Measurements from ENCODE around the gene SPATS2L.

The SPATS2L gene

DNA sequence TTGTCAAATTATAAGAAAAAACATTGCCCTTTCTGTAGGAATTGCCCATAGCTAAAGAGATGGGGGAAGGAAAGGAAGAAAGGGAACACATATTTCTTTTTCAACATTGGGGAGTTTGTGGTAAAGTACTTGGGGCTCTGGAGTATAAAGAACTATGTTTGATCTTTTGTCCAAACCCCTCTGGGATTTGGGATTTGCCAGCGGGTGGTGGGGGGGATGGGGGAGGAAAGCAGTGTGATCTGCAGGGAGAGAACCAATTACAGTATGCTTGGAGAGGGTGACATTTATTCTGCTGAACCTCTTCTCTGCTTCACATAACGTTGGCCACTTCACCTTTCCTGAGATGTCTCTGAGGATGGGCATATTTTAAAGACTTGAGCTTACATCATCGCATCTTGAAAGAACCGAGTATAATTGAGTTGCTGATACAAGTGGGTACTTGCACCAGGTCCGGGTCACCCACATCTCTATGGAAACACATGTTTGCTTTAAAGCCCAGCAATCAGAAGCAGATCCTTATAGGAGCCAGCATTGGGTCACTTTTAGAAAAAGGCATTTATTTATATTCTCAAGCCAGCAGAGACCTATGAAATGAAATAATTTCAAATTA lies 73.1 kb downstream of the SPATS2L start:
- no peak for DNase-seq

DNA sequence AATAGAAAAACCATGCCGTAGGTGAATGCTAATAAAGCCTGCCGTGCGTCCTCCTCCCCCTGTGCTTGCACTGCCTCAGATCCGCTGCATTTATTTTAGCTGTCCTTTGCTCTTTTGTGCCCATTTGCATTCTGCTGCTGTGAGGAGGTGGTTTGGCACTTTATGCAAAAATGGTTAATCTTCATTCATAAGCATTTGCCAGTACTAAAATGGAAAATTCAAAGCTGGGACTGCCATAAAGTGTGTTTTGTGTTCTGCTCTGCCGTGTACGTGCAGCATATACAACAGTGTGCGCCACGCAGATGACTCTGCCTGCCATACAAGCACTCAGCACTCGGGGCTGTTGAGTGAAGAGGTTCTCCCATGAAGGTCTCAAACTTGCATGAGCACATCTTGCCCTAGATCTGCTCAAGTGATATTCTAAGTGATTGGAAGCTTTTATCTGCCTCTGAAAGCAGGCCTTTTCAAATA lies 73.6 kb downstream of the SPATS2L start:
- no peak for DNase-seq

DNA sequence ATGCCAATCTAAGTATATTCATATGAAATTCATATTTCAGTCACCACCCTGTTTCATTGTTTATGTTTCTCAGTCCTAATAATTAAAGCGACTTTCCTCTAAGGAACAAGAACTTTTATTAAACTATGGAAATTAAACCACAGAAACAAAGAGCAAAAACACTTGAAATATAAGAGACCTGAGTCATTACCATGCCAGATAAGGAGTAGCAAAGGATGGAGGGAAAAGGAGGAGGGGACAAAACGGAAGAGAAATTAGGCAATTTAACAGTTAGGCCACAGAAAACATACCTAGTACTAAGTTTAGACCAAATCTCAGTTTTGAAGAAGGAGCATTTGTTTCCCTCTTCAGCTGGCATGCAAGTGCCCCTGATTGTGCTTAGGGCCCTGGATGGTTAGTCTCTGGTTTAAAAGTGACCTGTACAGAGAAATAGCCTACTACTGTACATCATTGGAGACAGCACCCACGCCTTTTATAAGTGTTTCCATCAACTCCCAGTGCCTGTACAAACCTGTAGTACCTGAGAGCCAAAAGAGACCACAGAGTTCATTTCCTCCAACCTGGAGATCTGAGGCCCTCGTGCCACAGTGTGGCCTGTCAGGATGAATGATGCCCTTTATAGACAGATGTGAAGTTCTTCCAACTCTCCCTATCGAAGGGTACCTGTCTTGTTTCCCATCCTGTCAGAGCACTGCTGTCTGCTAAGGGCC lies 74.5 kb downstream of the SPATS2L start:
- DNase-seq, result no peak

DNA sequence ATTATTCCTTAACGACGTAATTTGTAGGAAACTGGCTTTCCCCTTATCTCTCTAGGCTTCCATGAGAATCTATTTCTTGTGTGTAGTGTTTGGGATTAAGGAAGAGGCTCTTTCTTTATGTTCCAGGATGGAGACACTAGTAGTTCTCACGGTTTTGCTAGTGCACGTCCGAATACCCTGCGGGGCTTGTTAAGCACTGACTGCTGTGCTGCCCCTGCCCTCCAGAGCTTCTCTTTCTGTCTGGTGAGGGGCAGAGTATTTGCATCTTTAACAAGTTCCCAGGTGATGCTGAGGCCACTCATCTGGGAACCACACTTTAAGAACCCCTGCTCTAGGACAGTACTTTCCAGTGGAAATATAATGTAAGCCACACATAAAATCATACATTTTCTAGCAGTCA lies 76.4 kb downstream of the SPATS2L start:
- no peak for DNase-seq

DNA sequence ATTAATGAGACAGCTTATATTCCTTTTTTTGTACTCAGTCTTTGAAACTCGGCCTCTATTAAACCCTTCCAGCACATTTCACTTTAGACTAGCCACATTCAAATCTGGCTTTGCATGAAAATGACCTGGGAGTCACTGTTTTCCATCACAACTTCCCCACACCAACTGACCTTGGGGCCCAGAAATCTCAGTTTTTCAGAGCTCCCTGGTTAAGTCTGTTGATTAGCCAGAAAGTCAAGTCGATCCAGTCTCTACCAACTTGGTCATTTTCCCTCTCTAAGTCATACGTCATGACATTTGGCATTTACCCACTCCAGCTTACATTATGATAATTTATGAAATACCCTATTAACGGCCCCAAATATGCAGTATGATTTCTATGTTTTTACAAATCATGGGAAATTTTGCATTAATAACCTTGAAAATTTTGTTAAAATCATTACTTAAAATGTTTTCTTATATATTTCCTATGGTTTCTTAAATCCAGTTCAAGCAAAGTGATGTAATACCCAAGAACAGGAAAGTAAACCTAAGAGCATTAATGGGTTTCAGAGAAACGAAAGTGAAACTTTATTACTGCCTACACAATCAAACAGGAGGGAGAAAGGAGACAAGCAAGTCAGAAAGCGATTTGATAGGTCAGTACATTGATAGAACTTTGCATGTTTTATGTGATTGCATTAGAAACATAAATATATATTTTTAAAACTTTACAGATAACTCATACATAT lies 77.1 kb downstream of the SPATS2L start:
- no peak for DNase-seq

DNA sequence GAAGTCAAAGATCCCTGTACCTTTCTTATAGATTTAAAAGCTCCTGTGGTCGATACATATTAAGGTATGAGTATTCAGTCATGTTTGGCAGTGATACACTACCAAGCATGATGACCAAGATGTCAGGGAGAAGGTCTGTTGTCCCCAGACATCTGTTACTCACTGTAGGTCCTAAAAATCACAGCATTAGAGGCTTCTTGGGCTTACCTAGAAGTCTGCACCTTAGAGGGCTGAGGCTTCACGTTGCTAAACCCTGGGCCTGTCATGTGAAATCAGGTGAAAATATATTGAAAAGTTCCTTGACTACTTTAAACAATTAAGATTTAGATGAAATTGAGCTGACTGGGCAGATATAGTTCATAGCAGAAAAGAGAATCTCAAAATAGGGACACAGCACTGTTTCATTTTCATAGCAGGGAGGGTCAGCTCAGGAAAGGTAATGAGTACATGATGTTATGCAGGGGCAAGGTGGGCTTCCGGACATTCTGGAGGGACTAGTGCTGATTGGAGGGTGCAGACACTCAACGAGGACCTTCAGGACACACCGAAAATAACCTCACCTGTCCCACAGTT lies 78.7 kb downstream of the SPATS2L start:
- no peak for DNase-seq

DNA sequence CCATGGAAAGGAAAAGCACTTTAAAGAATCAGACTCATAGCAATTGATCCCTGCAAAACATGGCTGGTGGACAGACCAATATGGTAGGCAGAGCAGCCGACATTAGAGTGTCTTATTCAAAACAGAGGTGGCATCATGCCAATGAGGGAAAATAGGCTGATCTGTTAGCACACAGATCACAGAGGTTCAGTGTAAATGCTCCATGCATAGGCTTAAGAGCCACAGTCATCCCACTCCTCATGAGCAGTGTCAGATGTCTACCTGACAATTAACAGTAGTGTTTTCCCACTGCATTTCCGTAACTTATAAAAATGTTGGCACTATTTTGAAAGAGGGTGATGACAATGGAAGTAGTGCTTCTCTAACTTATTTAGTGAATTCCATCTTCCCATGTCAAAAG lies 86.7 kb downstream of the SPATS2L start:
- DNase-seq, result no peak

DNA sequence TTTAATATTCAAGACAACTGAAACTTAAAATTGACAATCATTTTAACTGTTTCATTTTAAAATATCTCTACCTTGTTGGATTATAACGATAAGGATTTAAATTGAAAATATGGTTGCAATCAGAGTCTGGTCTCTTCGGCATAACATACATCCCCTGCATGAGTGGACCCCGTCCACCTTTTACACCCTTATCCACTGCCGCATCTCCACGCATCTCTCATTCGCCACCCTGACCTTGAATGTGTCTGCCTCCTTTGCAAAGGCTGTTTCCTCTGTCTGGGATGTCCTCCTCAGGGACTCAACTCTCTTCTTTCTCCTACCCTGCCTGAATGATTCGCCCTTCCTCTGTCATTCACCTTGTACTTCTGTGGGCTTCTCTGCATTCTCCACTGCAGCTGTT lies 87.6 kb downstream of the SPATS2L start:
- DNase-seq, result no peak

DNA sequence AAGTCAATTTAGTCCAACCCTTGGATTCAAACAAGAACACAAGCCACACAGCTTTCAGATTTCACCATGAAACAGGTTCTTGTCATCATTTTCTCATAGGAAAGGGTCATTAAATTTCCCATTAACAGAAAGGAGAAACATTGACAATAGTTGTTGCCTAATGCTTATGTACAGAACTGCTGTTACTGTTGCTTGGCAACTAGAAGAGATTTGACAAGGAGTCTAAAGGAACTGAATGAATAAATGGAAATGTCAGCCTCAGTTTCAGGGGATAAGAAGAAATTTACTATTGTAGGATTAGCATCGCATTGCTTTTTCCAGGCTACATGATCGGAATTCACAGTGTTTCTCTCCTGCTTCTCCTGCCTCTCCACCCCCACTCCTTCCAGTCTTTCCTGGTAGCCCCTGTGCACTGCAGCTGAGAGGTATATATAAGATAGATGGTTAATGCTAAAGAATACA lies 90.3 kb downstream of the SPATS2L start:
- DNase-seq, result no peak

DNA sequence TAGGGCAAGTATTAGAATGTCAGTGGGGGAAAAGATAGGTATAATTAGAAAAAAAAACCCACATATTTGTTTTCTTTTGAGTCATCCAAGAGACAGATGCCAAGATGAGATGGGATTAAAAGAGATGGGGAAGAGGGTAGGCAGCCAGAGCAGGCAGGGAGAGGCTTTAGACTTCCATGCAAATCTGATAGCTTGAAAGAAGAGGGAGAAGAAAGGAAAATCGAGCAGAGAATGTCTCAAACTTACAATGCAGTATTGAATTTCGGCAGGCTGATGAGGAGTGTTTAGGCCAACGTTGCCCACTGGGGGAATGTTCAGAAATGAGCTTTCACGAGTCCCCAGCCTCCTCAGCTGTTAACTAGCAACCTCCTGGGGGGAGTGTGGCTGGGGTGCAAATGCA lies 91.3 kb downstream of the SPATS2L start:
- DNase-seq, result no peak

DNA sequence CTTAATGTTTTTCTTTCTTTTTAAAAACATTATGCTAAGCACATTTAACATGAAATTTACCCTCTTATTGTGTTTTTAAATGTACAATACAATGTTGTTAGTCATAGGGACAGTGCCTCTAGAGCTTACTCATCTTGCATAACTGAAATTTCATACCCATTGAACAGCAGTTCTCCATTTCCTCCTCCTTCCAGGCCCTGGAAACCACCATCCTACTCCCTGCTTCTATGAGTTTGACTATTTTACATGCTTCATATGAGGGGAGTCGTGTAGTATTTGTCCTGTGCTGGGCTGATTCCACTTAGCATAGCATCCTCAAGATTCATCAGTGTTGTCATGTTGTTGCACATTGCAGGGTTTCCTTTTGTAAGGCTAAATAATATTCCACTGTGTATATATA lies 92.6 kb downstream of the SPATS2L start:
- DNase-seq, result no peak

DNA sequence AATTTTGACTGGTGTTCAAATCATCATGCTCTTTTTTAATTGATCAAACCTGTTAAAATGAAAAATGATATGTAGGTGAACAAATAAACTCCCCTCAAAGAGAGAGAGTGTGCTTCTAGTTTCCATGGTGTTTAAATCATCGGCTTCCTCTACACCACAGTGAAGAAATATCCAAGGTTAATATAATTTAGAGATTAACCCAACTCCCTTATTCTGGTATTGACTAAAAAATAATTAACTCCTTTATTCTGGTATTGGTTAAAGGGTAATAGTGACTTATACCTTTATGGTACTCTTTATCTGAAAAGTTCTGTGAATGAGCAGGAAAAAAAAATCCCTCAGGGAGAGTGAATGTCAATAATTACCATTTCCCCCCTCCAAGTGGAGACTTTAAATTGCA lies 93.1 kb downstream of the SPATS2L start:
- DNase-seq, result no peak

DNA sequence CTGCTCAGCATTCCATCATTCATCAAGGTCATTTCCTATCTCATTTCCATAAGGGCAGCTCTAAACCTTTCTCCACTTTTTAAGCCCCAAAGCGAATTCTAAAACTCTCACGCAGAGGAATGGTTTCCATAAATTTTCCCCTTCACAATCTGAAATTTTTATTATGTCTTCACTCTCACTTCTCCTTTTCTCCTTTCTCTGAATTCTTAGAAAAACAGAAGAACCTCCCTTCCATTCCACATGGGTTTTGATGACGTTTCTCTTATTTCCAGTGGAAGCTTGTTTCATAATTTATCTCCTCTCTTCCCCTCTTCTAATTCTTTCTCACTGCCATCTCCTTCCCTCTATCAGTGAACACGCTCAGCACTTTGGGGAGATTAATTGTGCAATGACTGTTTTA lies 97.3 kb downstream of the SPATS2L start:
- DNase-seq, result no peak

DNA sequence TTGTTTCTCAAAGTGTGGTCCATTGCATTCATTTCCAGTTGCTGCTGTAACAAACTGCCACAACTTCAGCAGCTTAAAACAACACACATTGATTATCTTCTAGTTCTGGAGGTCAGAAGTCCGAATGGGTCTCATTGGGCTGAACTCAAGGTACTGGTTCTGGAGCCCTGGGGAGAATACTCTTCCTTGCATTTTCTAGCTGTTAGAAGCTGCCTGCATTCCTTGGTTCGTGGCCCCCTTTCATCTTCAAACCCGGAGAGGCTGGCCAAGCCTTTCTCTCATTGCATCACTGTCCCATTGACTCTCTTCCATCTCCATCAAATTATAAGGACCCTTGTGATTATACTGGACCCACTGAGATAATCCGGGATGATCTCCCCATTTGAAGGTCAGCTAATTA lies 98.1 kb downstream of the SPATS2L start:
- DNase-seq, result no peak

DNA sequence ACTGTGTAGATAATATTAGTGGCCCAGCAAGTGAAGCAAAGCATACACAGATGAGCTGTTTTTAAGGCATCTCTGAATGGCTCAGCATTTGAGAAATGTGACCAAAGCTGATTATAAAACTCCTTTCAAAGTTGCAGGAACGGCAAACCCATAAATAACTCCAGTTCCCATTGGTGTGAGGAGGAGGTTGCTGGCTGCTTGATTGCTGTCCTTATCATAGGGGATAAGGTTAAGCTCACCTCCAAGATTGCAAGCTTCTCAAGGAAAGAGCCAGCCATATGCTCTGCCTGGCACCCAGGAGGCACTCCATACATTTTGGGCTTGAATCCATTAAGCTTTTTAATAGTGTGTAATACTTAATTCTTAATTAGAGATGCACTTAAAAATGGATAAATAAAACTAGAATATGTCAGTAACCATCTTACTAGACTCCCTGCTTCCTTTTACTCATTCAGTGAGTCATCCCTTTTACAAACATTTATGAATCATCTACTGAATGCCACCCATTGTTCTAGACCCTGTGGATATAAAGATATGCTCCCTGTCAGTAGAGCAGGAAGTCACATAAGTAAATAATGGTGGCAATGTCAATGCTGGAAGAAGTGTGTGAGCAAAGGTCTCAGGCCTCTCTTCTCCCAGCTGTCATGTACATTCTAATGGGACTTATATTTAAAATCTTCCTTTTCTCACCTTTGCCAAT lies 99.3 kb downstream of the SPATS2L start:
- DNase-seq, result no peak

DNA sequence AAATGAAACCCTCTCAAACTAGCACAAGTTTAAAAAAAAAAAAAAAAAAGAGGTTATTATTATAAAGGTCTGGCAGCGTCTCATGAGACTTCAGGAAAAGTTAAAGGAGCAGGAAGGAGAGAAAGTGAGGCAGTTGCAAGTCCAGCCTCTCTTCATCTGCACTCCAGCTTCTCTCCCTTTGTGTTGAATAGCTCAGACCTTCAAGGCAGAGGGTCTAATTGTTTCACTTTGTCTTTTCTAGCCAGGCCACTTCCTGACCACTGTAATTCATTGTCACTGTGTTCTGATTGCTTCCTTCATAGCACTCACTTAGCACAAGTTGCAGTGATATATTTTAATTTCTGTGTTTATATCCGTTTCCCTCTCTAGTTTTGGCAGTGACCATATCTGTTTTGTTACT lies 99.9 kb downstream of the SPATS2L start:
- DNase-seq, result no peak

DNA sequence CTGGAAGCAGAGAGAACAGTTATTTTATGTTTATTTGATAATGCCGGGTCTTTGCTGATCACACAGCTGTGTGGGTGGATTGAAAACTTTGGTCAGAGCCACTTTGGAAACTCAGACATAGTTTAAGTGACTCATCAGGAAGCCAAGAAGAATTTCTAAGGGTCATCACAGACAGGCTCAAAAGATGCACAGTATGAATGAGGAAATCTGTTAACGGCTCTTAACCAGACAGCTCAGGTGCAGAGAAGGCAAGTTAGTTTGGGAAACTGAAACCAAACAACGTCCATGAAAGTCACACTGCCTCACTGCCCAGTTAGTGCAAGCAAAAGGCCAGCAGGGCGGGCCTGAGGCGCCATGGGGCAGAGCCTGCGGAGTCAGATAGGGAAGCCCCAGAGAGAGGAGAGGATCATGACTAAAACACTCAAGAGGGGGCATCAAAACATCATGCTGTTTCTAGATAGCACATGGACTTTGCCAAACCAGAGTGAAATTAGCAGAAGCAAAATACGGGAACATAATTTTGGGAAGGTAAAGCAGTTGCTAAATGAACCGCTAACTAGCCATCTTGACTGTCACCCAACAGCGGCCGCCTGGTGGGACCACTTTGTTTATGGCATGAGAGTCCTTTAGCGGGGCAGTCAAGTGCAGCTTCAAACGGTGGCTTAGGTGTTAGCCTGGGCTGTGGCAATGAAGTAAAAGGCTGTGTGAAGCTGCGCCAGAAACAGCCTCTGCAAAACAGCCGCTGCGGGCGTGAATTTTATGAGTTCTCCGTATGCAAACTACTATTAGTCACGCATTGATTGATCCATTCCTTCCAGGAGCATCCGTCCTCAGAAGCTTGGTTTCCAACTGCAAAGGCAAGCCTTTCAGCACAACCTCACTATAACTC lies 102.2 kb downstream of the SPATS2L start:
- DNase-seq, result no peak

DNA sequence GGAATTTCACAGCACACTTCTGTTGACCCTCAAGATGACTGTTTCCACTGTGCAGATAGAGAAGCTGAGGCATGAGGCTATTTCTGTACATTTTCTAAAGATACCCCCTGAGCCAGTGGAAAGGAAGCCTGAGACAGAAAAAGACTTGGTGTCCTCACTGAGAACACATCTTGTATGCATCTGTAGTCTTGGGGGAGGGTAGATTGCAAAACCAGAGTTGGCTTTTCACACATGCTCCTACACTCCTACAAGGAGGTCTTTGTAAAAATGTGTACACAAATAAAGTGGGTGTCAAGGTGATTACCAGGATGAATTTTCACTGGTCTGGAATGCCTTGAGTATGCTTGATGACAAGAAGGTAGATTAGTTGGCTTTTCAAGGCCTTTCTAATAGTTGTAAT lies 105.3 kb downstream of the SPATS2L start:
- DNase-seq, result no peak

DNA sequence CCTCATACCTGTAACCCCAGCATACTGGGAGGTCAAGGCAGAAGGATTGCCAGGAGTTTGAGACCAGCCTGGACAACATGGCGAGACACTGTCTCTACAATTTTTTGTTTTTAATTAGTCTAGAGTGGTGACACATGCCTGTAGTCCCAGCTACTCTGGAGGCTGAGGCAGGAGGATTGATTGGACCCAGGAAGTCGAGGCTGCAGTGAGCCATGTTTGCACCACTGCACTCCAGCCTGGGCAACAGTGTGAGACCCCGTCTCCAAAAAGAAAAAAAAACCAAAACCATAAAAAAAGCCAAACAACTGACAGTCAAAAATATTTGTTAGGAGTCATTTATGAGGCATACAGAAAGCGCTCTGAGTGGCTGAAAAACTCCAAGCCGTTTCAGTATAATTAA lies 107.9 kb downstream of the SPATS2L start:
- no peak for DNase-seq

DNA sequence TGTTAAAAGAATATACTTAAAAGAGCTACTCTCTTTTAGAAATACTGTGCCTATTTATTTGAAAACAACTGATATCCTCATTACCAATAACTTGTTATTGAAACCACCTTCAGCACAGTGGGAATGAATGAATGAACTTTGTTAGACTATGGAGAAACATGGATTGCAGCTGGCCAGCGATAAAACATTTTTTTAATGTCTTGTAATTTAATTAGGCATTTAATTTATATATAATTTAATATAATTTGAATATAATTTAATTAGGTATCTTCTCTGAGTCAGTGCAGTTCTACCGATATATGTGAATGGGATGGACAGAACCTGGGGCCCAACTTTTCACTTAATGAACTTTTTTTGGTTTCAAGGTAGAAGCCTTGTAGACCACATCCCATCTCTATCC lies 109.0 kb downstream of the SPATS2L start:
- DNase-seq, result no peak

DNA sequence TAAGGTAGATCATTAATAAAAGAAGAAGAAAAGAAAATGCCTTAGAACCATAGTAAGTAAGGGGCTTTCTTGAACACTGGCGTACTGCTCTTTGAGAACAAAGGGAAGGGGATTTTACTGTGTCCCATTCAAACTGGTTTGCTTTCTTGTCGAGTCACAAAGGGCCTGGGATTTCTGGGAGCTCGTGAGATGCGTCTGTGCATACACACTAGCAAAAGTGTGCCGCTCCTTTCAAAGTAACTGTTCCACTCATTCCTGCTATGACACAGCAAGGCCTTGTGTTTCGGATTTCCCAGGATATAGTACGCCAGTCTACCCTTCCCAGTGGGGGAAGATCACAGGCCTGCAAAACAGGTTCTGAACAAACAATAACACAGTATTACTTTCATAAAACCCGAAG lies 110.4 kb downstream of the SPATS2L start:
- DNase-seq, result no peak

DNA sequence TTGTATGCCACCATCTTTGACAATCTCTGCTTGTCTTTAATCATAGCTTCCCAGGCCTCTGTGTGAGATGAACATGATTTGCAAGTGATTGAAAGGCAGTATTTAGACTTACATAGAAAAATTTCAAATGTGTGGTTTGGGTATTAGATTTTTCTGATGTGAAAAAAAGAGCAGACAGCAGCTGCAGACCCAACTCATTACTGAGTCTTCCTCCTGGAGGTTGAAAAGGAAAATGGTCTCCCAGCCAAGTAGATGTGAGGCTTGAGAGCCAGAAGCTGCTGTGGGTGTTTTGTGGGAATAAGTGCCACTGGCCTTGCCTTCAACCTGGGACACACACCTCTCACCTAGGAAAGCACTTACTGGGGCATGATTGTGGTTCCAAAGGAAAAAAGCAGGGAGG lies 110.9 kb downstream of the SPATS2L start:
- DNase-seq, result no peak
